ENCODE data around the gene PLTP. TPM values are rescaled to one million over a fixed set of nuclear protein-coding genes. Genes with fewer than 3 reads are reported as not detected.
A peak's percentile ranks its signal among the peaks of the same experiment; 100 is the strongest.

PLTP gene, protein sequence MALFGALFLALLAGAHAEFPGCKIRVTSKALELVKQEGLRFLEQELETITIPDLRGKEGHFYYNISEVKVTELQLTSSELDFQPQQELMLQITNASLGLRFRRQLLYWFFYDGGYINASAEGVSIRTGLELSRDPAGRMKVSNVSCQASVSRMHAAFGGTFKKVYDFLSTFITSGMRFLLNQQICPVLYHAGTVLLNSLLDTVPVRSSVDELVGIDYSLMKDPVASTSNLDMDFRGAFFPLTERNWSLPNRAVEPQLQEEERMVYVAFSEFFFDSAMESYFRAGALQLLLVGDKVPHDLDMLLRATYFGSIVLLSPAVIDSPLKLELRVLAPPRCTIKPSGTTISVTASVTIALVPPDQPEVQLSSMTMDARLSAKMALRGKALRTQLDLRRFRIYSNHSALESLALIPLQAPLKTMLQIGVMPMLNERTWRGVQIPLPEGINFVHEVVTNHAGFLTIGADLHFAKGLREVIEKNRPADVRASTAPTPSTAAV
- 2.5 TPM for total RNA-seq (2013)
- polyA plus RNA-seq (1 to 10 TPM; 1.6 to 3.0 (median 2.9) TPM), polyA minus RNA-seq (1.1 and 1.4 TPM in 2 replicates), total RNA-seq (2.1 to 7.1 (median 4.2) reads per million in 11 experiments)

DNA sequence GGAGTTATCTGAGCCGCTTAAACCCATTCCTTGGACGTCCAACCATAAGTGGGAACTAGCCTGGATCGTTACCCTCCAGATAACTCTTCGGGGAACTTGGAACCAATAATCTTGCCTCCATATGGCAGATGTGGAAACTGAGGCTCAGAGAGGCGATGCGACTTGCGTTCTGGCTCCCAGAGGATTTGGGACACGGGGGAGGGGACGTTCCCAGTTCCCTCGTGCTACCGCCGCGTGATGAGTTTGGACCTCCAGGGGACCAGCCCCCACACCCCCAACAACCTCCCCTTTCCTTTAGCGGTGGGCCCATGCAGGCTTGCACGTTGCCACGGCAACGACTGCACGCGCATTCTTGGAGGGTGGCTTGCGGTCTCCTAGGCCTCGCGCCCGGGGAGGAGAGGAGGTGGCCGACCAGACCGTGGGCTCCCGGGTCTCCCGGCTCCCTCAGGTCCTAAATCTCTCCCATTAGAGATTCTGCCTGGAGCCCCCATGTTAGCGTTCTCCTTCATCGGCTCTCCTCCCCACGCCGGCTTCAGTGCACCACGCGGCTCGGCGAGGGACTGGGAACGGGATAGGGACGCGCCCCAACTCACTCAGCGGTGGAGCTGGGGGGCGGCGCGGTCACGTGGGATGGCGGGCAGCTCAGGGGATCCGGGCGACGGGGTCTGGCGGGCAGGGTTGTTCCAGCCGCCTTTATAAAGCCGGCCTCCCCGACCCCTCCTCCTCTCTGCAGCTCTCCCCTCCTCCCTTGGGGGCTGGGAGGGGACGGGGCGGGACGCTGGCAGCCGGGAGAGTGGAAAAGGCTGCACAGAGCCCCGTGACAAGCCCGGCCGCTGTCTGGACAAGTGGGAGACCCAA is at the start of gene PLTP:
Gene PLTP (minus strand): TSS at position 670 of the 858 bp plus-strand sequence. CDS start 703 bp downstream, outside the sequence.
- TF ChIP-seq, protein P1, sequence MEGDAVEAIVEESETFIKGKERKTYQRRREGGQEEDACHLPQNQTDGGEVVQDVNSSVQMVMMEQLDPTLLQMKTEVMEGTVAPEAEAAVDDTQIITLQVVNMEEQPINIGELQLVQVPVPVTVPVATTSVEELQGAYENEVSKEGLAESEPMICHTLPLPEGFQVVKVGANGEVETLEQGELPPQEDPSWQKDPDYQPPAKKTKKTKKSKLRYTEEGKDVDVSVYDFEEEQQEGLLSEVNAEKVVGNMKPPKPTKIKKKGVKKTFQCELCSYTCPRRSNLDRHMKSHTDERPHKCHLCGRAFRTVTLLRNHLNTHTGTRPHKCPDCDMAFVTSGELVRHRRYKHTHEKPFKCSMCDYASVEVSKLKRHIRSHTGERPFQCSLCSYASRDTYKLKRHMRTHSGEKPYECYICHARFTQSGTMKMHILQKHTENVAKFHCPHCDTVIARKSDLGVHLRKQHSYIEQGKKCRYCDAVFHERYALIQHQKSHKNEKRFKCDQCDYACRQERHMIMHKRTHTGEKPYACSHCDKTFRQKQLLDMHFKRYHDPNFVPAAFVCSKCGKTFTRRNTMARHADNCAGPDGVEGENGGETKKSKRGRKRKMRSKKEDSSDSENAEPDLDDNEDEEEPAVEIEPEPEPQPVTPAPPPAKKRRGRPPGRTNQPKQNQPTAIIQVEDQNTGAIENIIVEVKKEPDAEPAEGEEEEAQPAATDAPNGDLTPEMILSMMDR (IDR thresholded peaks at IDR 0.05), result no peak
- no peaks in the 10 kb centered on the region for H3K9me3 ChIP-seq (replicated peaks in 1 of 2; ENCODE audit: control insufficient read depth in 1 of 2, insufficient read depth in 1 of 2, low read length in 2 of 2)
- H3K27me3 Mint-ChIP-seq (ENCODE audit: low read depth in 3 of 3), result peaks cover 2 to 3% (median 3%) of the 10 kb centered on the region in 3 donors
- H3K27ac Mint-ChIP-seq, result peak within 1 kb of the TSS; percentile 87 to 99 (median 95)
- intact Hi-C loops (cut with micrococcal nuclease), result loop anchor here (2.0 to 5.0 kb wide), 5 partner anchors 19 to 96 kb away; partner anchors contain the start of genes PCIF1 (in 2 of the 2), MMP9 (in 1 of the 2) and ZNF335 (in 1 of the 2)
- H3K27ac ChIP-seq (ENCODE audit: low read depth in 1 of 2, low read length in 2 of 2), result peak within 1 kb of the TSS; percentile 82 to 89
- H3K36me3 ChIP-seq (replicated peaks in 1 of 2; ENCODE audit: control insufficient read depth in 1 of 2, insufficient read depth in 2 of 2, low read length in 2 of 2), result no peaks in the 10 kb centered on the region
- H3K36me3 Mint-ChIP-seq, result peaks cover 0 to 1% of the 10 kb centered on the region in 2 donors
- no peaks in the 10 kb centered on the region for H3K79me2 ChIP-seq (ENCODE audit: insufficient read depth, low read length)
- H3K9ac ChIP-seq (ENCODE audit: insufficient read depth, low read length, poor library complexity, severe bottlenecking), result peak within 1 kb of the TSS; percentile 68
- under 1% methylated on average over 34 of the region's 58 CpGs for WGBS (ENCODE audit: insufficient coverage)
- no peaks in the 10 kb centered on the region for H3K27me3 ChIP-seq (ENCODE audit: control insufficient read depth in 2 of 2, insufficient read depth in 2 of 2, low read length in 2 of 2)
- no peaks in the 10 kb centered on the region for H4K20me1 ChIP-seq (ENCODE audit: insufficient read depth, low read length)
- H3K4me2 ChIP-seq (replicated peaks; ENCODE audit: extremely low read depth, low read length, poor library complexity, severe bottlenecking), result peak within 1 kb of the TSS; percentile 86
- H3K4me1 Mint-ChIP-seq, result peaks cover 48% of the 10 kb centered on the region
- peak within 1 kb of the TSS; percentile 52 to 81 (median 53) for H3K4me3 ChIP-seq (replicated peaks in 1 of 3; ENCODE audit: low read depth in 2 of 3, low read length in 3 of 3)
- H3K4me1 ChIP-seq (ENCODE audit: control insufficient read depth in 1 of 2, insufficient read depth in 2 of 2, low read length in 2 of 2), result peaks cover 62 to 65% of the 10 kb centered on the region in 2 donors
- DNase-seq, result peak in 1 of 3 donors; percentile 27
- H3K9me3 Mint-ChIP-seq, result peaks cover 0 to 3% (median 0%) of the 10 kb centered on the region in 7 donors
- peak within 1 kb of the TSS; percentile 87 for H2AFZ ChIP-seq (ENCODE audit: insufficient read depth, low read depth, low read length, poor library complexity, severe bottlenecking)
- peak within 1 kb of the TSS; percentile 88 to 95 for H3K4me3 Mint-ChIP-seq

Measured in CD14-positive monocyte (primary cell).